Measurements from ENCODE around the gene PRTFDC1.
A peak's percentile ranks its signal among the peaks of the same experiment; 100 is the strongest.
"Not testable (repeated sequence)": the region's sequence is repeated elsewhere in the genome, so short reads cannot be mapped to it uniquely, and the experiment has no call there.

PRTFDC1 gene, protein sequence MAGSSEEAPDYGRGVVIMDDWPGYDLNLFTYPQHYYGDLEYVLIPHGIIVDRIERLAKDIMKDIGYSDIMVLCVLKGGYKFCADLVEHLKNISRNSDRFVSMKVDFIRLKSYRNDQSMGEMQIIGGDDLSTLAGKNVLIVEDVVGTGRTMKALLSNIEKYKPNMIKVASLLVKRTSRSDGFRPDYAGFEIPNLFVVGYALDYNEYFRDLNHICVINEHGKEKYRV

DNA sequence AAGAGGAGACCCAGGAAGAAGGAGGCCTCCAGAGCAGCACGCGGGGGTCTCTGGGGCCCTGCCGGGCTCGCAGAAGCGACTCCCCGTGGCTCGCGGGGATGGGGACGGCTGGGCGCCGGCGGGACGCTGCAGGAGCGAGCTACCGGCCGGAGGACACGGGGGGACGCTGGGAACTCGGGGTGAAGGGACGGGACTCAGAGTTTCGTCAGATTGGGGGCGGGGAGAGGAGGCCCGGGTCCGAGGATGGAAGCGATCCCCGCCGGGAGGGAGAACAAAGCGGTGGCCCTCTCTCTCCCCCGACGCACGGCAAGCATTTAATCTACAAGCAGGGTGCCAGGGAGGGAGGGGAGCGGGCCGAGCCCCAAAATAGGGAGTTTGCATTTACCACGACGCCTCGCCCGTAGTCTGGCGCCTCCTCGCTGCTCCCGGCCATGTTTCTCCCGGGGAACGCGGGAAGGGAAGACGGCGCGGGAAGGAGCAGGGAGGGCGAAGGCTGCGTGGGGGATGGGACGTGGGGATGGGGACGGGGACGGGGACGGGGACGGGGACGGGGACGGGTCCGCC, at the start of gene PRTFDC1:
Gene PRTFDC1 (minus strand): TSS at position 464 of the 564 bp plus-strand sequence. CDS start 31 bp downstream, at position 433.
- peak; percentile 1 for DNase-seq

DNA sequence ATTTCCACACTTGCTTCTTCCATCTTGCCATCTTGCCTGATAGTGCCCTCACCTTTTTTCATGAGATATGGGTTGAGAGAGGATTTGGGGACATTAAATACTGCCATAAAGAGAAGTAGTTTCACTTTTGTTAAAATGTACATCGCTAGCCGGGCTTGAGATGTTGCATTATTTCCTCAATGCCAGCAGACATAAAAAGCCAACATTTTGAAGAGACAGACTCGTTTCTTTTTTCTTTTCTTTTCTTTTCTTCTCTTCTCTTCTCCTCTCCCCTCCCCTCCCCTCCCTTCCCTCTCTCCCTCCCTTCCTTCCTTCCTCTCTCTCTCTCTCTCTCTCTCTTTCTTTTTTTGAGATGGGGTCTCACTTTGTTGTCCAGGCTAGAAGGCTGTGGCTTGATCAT, 45.6 kb upstream of the PRTFDC1 start:
- no peak for DNase-seq

GRCh38 chr10:24995072-24995471, 42.7 kb upstream of the PRTFDC1 start:
- DNase-seq: no peak

DNA sequence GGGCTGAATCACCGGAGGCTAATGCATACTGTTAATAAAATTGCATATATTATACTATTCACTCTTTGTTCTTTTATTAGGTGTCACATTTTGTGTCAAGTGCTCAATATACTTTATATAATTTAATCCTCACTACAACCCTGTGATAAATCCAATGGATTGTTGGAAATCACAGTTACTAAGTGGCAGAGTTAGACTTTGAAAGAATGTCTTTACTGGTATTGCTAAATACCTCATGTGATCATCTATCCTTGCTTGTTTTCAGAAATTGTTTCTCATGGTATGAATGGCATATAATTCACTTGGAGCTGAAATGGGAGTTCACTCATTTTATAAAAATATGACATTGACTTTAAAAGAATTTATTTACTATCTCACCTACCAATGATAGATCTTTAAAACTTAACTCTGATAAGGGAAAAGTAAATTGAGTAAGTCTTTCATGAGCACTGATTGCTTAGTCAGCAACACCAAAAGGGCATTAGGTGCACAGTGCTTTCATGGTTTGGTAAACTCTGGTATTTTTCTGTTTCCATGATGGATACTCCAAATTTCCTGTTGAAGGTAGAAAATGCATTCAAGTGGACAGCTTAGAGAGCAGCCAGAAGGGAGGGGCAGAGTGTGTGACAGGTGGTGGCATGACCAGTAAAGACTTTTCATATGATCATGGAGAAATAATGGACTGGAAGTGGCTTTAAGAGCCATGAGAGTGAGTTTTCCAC, 41.0 kb upstream of the PRTFDC1 start:
- DNase-seq: no peak

GRCh38 chr10:24992512-24993133, 40.2 kb upstream of the PRTFDC1 start:
- DNase-seq: no peak

GRCh38 chr10:24991298-24991697, 38.9 kb upstream of the PRTFDC1 start:
- no peak for DNase-seq

DNA sequence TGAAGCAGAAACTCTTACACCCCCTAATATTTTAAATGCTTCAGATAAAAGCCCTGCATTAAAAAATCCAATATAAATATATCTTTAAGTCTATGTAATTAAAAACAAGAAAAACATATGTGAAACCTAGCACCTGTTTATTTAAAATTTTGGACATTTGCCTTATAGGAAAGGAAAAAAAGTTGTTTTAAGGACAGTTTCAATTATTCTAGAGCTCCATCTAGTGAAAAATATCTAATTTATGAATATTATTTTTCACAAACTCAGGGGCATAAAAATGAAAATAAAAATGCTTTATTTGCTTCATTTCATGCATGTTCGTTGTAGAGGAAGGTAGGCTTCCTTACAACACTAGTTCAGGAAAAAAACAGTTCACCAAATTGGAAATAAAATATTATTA, 37.5 kb upstream of the PRTFDC1 start:
- no peak for DNase-seq

GRCh38 chr10:24988831-24989640, 36.6 kb upstream of the PRTFDC1 start:
- DNase-seq: no peak

- DNase-seq: no peak
These were observed 32.5 kb upstream of the PRTFDC1 start for GRCh38 chr10:24984906-24985305.

DNA sequence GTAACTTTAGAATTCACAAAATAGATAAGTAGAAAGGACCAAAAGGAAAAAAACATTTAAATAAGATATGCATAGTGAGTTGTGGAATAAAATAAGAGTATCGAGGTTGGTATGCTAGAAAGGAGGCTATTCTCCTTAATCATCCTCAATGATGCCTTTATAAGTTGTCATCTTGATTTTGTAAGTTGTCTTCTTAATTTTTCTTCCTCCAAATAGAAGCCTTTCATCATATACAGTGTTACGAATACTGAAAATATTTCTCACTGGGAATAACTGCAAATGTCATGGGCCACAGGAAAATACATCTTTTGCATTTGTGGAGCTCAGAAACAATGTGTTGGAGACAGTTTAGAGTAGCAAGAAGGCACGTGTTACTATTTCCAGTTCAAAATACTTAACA, 31.5 kb upstream of the PRTFDC1 start:
- no peak for DNase-seq

DNA sequence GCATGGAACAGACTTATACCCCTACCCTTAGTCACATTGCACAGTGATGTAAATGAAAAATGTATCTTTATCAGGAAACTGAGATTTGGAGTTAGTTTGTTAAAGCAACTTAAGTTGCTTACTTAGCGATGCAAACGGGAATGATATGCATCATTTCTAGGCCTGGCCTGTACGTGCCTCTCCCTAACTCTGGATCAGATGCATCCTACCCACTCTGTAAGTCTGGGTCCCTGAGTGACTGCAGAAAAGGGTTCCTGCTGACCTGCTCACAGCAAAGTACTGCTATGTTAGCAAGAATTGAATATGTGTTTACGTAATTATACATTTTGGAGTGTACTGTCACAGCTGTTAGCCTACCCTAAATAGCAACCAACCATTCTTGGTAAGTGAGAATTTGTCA, 30.7 kb upstream of the PRTFDC1 start:
- no peak for DNase-seq

GRCh38 chr10:24982319-24983112, 30.1 kb upstream of the PRTFDC1 start:
- DNase-seq: no peak

DNA sequence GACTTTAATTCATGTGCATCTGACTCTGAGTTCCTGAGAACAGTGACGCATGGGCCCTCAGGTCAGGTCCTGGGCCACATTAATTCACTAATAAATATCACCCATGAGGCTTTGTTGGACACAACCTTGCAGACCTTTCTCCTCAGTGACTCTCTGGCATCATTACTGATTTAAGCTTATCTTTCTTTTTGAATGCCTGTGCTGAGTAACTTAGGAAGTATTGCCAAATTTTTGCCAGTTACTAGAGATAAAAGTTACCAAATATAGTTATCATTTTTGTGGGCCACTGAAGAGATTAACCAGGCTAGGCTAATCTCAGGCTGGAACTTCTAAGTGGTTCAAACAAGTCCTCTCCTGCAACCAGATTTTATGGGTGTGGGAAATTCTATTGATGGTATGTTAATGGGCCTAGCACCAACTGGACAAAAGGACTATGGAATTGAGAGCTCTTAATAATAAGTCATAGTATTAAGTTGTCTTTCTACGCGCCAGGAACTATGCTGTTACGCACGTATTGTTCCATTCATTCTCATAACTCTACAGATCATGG, 28.8 kb upstream of the PRTFDC1 start:
- no peak for DNase-seq

- DNase-seq: no peak
These were observed 27.3 kb upstream of the PRTFDC1 start for GRCh38 chr10:24979685-24980084.

- DNase-seq: no peak
These were observed 22.6 kb upstream of the PRTFDC1 start for GRCh38 chr10:24974976-24975375.

DNA sequence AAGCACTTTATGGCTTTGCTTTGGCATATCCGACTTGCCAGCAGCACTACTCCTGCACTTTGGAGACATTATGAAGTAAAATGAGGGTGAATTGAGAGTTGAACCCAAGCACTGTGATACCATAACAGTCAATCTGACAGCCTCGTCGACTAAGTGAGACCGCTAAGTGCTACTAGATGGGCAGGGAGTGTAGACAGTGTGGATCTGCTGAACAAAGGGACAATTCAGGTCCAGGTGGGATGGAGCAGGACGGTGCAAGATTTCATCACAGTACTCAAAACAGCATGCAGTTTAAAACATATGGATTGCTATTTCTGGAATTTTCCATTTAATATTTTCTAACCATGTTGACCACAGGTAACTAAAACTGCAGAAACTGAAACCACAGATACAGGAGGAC, 20.8 kb upstream of the PRTFDC1 start:
- no peak for DNase-seq

DNA sequence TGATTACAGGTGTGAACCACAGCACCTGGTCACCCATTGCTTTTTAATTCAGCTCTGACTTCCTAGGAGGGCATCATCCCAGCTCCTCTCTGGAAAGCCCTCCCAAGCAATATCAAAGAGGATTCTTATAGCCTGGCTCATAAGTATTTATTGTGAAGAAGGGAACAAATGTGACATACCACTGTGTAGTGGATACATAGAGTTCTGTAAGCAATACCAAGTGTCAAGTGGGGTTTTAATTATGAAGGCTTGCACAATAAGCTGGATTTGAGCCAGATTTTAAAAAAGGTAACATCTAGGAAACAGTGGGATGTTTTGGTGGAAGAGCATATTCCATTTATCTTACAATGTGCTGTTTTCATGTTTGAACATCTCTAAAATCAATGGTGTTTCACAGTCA, 19.0 kb upstream of the PRTFDC1 start:
- DNase-seq: no peak

GRCh38 chr10:24969841-24970281, 17.5 kb upstream of the PRTFDC1 start:
- no peak for DNase-seq

DNA sequence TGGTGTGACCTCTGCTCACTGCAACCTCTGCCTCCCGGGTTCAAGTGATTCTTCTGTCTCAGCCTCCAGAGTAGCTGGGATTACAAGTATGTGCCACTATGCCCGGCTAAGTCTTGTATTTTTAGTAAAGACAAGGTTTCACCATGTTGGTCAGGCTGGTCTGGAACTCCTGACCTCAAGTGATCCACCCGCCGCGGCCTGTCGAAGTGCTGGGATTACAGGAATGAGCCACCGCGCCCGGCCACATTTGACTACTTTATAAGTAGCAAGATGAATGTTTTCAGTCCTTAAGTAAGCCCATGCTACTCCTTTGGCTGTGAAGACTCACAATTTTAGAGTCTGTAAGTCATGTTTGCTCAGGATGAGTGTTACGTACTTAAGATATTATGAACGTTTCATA, 16.5 kb upstream of the PRTFDC1 start:
- not testable (repeated sequence) for DNase-seq

- no peak for DNase-seq
These were observed 15.9 kb upstream of the PRTFDC1 start for GRCh38 chr10:24968349-24968748.

- DNase-seq: no peak
These were observed 14.6 kb upstream of the PRTFDC1 start for GRCh38 chr10:24966962-24967481.

GRCh38 chr10:24965051-24965450, 12.6 kb upstream of the PRTFDC1 start:
- DNase-seq: no peak

Data from NCI-H510A (cell line).